Measurements from ENCODE around the gene ITPR1. TPM values are rescaled to one million over a fixed set of nuclear protein-coding genes. Genes with fewer than 3 reads are reported as not detected.
A peak's percentile ranks its signal among the peaks of the same experiment; 100 is the strongest.

Gene ITPR1
- polyA plus RNA-seq, 2 of the 4 experiments (the other 2 are of a cell fraction) = 2.8 to 9.6 TPM

GRCh38 chr3:4741404-4742307 is 248.5 kb downstream of the ITPR1 start (continued):
- no peak for TF ChIP-seq HES2 (IDR thresholded peaks at IDR 0.05)
- peak; percentile 74 to 79 for TF ChIP-seq JUN (IDR thresholded peaks at IDR 0.05)
- TF ChIP-seq JUNB (IDR thresholded peaks at IDR 0.05) = peak; percentile 84
- peak; percentile 56 to 88; a peak in 3 of 4 replicates for TF ChIP-seq CEBPB (IDR thresholded peaks at IDR 0.05)

GRCh38 chr3:4742359-4742758 is 249.2 kb downstream of the ITPR1 start:
- Histone ChIP-seq H3K9me3 (no peaks in the 10 kb centered on the region; the same call in 2 of the 3 replicates), H3K4me3 (no peak overlapping the region), H3K4me2 (peak overlapping the region; percentile 66), H3K27ac (peak overlapping the region; percentile 61 to 84), H3K4me1 (peaks cover 69% of the 10 kb centered on the region)
- FAIRE-seq (no peak), ATAC-seq (no peak), DNase-seq (ENCODE audit: low read depth in 1 of 2, low spot score in 1 of 2) (peak in 1 of 2 experiments; percentile 52)
- POLR2A ChIA-PET = interaction anchor here (2.3 kb wide), 1 partner anchor 237 kb away, joined by 8 read pairs; the partner anchor contains the start of gene BHLHE40
- CTCF ChIA-PET = interaction anchor here (1.0 to 5.3 kb wide), 5 partner anchors 16 to 234 kb away, joined by 3 to 26 read pairs (median 5); no protein-coding TSS in a partner anchor
- TF ChIP-seq POLR2A (IDR thresholded peaks at IDR 0.05; ENCODE audit: low read length) (no peak), MAFK (IDR thresholded peaks at IDR 0.05; ENCODE audit: partially characterized antibody) (no peak), CBX2 (IDR thresholded peaks at IDR 0.05; ENCODE audit: borderline replicate concordance, low read depth) (no peak), ZNF302 (CRISPR knock-in tag; IDR thresholded peaks at IDR 0.05) (no peak), HEYL (CRISPR knock-in tag; IDR thresholded peaks at IDR 0.05) (no peak), PHF8 (IDR thresholded peaks at IDR 0.05; ENCODE audit: borderline replicate concordance, low read depth) (no peak), HMGXB4 (CRISPR knock-in tag; IDR thresholded peaks at IDR 0.05; ENCODE audit: borderline replicate concordance) (no peak), KDM1A (IDR thresholded peaks at IDR 0.05; ENCODE audit: low read depth) (no peak), TP53 (CRISPR knock-in tag; IDR thresholded peaks at IDR 0.05) (no peak), PBX3 (IDR thresholded peaks at IDR 0.05) (no peak), SMC3 (IDR thresholded peaks at IDR 0.05) (no peak), FOSL2 (IDR thresholded peaks at IDR 0.05) (no peak), FOSL2 (CRISPR knock-in tag; IDR thresholded peaks at IDR 0.05) (no peak), ATOH8 (CRISPR knock-in tag; IDR thresholded peaks at IDR 0.05; ENCODE audit: low read depth) (no peak), NR3C1 (IDR thresholded peaks at IDR 0.05) (no peak), RCOR1 (IDR thresholded peaks at IDR 0.05; ENCODE audit: low read depth, low read length) (no peak), CBX8 (IDR thresholded peaks at IDR 0.05) (no peak), MYC (IDR thresholded peaks at IDR 0.05; ENCODE audit: borderline replicate concordance, low read length) (no peak), FOXS1 (CRISPR knock-in tag; IDR thresholded peaks at IDR 0.05) (no peak)
- 83% methylated on average over 5 of the region's 5 CpGs for WGBS (ENCODE audit: missing lambda C conversion rate)
